Kidney glomerular epithelial cell (primary cell): ENCODE data around the gene MFN2.

Experiments
- DNase-seq: peaks from one replicate; lab custom pipeline; 2025; lab: John Stamatoyannopoulos, UW

The MFN2 gene

GRCh38 chr1:12051361-12051760, 71.1 kb downstream of the MFN2 start:
- DNase-seq, result no peak

GRCh38 chr1:12052008-12052573, 71.8 kb downstream of the MFN2 start:
- peak; percentile 28 for DNase-seq

GRCh38 chr1:12052997-12053686, 72.9 kb downstream of the MFN2 start:
- DNase-seq, result no peak

GRCh38 chr1:12053752-12054548, 73.7 kb downstream of the MFN2 start:
- no peak for DNase-seq

DNA sequence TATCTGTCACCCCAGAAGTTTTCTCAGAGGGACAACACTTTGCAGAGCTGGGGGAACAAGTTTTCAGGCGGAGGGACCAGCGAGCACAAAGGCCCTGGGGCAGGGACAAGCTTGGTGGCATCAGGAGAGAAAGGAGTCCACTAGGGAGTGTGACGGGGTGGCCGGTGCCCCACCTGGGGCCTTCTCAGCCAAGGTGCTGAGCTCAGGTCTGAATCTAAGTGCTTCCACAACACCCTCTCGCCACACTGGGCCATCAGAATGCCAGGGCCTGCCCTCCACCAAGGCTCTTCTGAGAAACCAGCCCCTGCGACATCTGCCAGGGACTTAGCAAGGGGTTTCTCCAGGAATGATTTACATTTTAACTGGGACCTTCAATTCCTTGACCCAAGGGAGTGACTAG, 75.0 kb downstream of the MFN2 start:
- DNase-seq, result no peak

DNA sequence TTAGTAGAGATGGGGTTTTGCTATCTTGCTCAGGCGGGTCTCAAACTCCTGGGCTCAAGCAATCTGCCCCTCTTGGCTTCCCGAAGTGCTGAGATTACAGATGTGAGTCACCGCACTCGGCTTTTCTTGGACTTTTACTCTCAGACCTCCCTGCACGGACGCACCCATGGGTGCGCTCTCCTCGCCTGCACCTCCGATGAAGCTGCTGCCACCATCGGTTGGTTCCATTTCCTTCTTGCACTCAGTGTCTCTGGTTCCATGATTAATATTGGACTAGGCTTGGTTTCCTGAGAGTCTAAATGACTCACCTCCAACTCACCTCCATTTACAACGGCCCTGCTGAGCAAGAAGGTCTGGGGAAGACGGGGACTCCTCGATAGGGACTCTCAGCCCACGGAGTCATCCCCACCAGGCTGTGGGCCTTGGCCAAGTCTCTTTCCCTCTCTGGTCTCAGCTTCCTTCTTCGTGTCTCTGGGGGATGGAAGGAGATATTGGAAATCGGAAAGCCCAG, 76.1 kb downstream of the MFN2 start:
- DNase-seq, result no peak

- DNase-seq, result no peak
Measured at GRCh38 chr1:12057382-12057781, 77.1 kb downstream of the MFN2 start.

DNA sequence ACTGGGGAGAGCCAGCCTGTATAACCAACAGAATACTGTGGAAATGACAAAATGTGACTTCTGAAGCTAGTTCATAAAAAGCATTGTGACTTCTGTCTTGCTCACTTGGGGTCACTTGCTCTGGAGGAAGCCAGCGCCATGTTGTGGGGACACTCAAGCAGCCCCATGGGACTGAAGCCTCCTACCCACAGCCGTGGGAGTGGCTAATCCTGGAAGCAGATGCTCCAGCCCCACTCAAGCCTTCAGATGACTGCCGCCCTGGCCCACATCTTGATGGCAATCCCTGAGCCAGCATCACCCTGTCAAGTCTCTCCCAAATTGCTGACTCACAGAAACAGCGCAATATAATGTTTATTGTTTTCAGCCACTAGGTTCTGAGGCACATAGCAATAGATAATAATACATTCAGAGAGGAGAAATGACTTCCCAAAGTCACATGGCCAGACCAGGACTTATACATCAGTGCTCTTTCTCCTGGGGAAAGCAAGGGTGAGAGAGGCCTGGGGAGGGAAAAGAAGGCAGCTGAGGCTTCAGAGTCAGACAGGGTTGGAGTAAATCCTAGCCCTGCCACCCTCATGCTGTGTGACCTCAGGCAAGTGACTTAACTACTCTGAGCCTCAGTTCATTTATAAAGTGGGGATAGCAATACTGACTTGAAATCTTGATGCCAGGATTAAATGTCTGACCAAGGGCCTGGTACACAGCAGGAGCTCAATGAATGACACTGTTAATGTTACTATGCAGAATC, 77.9 kb downstream of the MFN2 start:
- no peak for DNase-seq

DNA sequence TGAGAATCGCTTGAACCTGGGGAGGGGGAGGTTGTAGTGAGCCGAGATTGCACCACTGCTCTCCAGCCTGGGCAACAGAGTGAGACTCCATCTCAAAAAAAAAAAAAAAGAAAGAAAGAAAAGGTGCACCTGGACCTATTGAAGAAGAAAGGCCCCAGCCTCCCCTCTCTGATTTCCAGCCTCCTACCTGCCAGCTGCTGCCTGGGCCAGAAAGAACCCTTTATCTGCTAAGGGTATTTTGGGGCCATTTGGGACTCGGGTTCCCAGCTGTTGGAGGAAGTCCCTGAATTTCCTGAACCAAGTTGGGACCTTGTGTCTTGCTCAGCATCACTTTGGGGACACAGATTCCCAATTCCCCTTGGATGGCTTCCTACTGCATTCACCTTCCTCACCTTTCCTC, 79.0 kb downstream of the MFN2 start:
- no peak for DNase-seq

DNA sequence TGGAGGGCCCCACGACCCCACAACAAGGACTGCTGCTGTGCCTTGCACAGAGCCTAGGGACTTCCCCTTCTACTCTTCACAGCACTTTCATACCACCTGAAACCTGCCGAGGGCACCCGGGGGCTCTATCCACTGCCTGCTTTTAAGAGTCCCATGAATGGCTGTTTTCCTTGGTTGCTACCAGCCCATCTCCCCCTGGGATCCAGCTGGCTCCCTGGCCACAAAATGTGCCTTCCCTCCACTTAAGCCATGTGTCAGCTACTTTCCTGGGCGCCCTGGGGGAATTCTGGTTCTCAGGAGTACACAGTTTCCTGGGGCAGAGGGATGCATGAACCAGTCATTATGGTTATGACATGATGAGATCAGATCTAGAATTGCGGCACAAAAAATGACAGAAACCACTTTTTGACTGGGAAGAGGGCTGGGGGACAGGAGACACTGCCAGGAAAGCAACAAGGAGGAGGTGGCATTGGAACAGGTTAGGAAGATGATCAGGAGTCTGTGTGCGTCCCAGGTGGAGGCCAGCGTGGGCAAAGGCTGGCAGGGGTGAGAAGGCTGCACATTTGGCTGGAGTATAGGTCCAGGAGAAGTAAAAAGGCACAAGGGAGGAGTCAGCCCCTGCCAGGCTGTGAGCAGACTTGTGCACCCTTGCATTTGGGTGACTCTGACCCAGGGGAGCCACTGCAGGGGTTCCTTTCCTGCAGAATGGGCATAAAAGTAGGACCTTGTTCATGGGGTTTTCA, 79.6 kb downstream of the MFN2 start:
- DNase-seq, result no peak

DNA sequence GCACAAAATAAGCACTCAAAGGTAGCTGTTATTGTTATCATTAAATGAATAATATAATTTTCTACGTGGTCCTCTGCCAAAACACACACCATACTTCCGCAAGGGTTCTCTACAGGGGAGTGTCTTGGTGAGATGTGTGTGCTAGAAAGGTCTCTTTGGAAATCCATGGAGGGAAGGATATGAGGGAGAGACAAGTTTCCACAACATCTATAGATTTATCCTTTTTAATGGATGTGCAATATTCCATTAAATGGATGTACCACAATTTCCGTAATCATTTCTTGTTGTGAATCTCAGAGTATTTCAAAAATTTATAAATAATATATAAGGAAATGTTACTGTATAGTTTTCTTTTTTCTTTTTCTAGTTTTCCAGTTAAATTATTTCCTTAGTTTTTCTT, 80.3 kb downstream of the MFN2 start:
- no peak for DNase-seq
